WTC11 (cell line): ENCODE results near the gene GJA5.

Experiments
- CBFB ChIP-seq: sonication (generic); formaldehyde crosslinking; IDR thresholded peaks from 2 replicates; pipeline ENCODE4 v1.8.1; 2022; ENCODE audit warnings: mild to moderate bottlenecking, low read depth, missing genetic modification reagents
- CREB1 ChIP-seq: sonication (generic); formaldehyde crosslinking; IDR thresholded peaks from 2 replicates; pipeline ENCODE4 v1.8.0; 2023; ENCODE audit warnings: mild to moderate bottlenecking, missing genetic modification reagents
- CREM ChIP-seq: sonication (generic); formaldehyde crosslinking; IDR thresholded peaks from 2 replicates; pipeline ENCODE4 v1.8.1; 2022; ENCODE audit warnings: mild to moderate bottlenecking, missing genetic modification reagents, moderate library complexity
- ELF4 ChIP-seq: sonication (generic); formaldehyde crosslinking; IDR thresholded peaks from 2 replicates; pipeline ENCODE4 v1.8.1; 2022; ENCODE audit warnings: low read depth, mild to moderate bottlenecking, moderate library complexity, missing genetic modification reagents
- FOXJ3 ChIP-seq: sonication (generic); formaldehyde crosslinking; IDR thresholded peaks from 2 replicates; pipeline ENCODE4 v1.9.0; 2021; ENCODE audit warnings: missing genetic modification reagents, mild to moderate bottlenecking, borderline replicate concordance
- IRF2 ChIP-seq: sonication (generic); formaldehyde crosslinking; IDR thresholded peaks from 2 replicates; pipeline ENCODE4 v1.8.0; 2022; ENCODE audit warnings: low read depth, missing genetic modification reagents, borderline replicate concordance
- ZNF121 ChIP-seq: sonication (generic); formaldehyde crosslinking; IDR thresholded peaks from 2 replicates; pipeline ENCODE4 v1.8.0; 2023; ENCODE audit warnings: missing genetic modification reagents
- TF ChIP-seq, protein P1 (sequence below): fragments of 200-600 bp; IDR thresholded peaks from 2 replicates; pipeline ENCODE4 v1.8.0; 2022; ENCODE audit warnings: antibody characterized with exemption
- TF ChIP-seq, protein P2 (sequence below): sonication (generic); formaldehyde crosslinking; IDR thresholded peaks from 2 replicates; pipeline ENCODE4 v1.8.0; 2022; ENCODE audit warnings: mild to moderate bottlenecking, missing genetic modification reagents
- TF ChIP-seq, protein P3 (sequence below): sonication (generic); formaldehyde crosslinking; IDR thresholded peaks from 2 replicates; pipeline ENCODE4 v1.8.1; 2022; ENCODE audit warnings: missing genetic modification reagents, borderline replicate concordance

DNA sequence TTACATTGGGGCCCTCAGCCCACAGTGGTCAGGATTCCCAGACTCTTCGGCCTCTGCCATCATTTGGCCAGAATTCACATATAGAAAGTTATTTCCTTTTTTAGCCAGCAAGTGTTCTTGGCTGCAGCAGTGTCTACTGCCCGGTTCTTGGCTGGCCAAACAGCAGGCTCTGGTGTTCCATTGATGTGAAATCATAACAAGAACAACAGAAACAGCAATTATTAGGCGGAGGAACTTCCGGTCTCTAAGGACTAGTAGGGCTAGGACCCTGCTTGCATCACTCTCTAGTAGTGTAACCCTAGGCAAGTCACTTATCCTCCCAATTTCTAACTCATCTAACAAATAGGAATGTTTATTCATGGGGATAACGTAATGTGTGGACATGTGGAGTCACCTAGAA lies 8.7 kb upstream of the GJA5 start:
- TF ChIP-seq, protein P1, sequence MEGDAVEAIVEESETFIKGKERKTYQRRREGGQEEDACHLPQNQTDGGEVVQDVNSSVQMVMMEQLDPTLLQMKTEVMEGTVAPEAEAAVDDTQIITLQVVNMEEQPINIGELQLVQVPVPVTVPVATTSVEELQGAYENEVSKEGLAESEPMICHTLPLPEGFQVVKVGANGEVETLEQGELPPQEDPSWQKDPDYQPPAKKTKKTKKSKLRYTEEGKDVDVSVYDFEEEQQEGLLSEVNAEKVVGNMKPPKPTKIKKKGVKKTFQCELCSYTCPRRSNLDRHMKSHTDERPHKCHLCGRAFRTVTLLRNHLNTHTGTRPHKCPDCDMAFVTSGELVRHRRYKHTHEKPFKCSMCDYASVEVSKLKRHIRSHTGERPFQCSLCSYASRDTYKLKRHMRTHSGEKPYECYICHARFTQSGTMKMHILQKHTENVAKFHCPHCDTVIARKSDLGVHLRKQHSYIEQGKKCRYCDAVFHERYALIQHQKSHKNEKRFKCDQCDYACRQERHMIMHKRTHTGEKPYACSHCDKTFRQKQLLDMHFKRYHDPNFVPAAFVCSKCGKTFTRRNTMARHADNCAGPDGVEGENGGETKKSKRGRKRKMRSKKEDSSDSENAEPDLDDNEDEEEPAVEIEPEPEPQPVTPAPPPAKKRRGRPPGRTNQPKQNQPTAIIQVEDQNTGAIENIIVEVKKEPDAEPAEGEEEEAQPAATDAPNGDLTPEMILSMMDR = no peak
- no peak for TF ChIP-seq CBFB (CRISPR knock-in tag)
- no peak for TF ChIP-seq FOXJ3 (CRISPR knock-in tag)
- no peak for TF ChIP-seq ZNF121 (CRISPR knock-in tag)
- no peak for TF ChIP-seq CREB1 (CRISPR knock-in tag)
- TF ChIP-seq, protein P2, sequence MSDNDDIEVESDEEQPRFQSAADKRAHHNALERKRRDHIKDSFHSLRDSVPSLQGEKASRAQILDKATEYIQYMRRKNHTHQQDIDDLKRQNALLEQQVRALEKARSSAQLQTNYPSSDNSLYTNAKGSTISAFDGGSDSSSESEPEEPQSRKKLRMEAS = no peak
- TF ChIP-seq CREM = no peak
- TF ChIP-seq, protein P3, sequence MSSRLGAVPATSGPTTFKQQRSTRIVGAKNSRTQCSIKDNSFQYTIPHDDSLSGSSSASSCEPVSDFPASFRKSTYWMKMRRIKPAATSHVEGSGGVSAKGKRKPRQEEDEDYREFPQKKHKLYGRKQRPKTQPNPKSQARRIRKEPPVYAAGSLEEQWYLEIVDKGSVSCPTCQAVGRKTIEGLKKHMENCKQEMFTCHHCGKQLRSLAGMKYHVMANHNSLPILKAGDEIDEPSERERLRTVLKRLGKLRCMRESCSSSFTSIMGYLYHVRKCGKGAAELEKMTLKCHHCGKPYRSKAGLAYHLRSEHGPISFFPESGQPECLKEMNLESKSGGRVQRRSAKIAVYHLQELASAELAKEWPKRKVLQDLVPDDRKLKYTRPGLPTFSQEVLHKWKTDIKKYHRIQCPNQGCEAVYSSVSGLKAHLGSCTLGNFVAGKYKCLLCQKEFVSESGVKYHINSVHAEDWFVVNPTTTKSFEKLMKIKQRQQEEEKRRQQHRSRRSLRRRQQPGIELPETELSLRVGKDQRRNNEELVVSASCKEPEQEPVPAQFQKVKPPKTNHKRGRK (CRISPR knock-in tag) = no peak
- TF ChIP-seq IRF2 (CRISPR knock-in tag) = no peak
- no peak for TF ChIP-seq ELF4
